GM18873 (cell line): Measurements from ENCODE around the gene TRERF1.

Experiments
- ATAC-seq: cut with Tn5 transposase; IDR thresholded peaks from one replicate; pipeline ENCODE4 v1.9.1; 2021; ENCODE audit warnings: mild to moderate bottlenecking, moderate library complexity, moderate number of reproducible peaks; ENCODE audit not compliant: unreplicated experiment, low FRiP score

Gene TRERF1

DNA sequence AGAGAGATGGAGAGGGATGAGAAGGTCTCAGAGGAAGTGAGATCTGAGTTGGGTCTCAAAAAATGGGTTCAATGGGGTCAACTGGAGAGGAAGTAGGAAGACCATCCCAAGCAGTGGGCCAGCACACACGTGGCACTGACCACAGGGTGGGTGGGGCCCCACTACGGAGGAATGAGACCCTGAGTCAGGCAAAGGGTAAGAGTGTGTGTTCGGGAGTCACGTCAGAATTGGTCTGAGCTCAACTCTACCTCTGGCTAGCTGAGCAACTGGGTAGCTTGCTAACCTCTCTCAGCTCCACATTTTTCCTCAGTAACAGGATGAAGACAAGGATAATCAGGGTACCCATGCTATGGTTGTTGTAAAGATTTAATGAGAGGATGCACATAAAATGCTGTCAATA is 79.0 kb downstream of the TRERF1 start:
- ATAC-seq: no peak

DNA sequence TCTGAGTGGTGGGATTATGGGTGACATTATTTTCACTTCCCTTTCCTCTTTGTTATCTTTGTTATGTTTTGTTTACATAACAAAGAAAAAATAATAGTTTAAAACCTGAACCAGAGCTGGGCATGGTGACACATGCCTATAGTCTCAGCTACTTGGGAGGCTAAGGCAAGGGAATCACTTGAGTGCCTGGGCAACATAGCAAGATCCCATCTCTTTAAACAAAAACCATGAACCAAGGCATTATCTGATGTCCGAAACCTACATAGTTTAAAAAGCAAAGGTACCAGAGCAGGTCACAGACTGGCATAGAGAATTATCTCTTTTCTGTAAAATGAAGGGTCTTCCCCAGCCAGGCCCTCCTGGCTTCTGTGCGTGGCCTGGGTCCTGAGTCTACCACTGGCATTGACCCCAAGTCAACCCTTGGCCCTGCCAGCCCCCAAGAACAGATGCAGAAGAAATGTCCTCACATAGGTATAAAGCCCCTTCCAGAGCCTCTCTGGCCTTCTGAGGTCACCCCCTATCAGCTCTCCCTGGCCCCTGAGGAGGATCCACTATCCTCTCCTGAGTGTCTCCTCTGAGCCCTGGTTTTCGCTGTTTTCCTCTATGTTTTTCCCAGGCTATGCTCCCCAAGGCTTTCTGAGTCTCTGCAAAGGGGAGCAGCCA is 81.3 kb downstream of the TRERF1 start:
- no peak for ATAC-seq

DNA sequence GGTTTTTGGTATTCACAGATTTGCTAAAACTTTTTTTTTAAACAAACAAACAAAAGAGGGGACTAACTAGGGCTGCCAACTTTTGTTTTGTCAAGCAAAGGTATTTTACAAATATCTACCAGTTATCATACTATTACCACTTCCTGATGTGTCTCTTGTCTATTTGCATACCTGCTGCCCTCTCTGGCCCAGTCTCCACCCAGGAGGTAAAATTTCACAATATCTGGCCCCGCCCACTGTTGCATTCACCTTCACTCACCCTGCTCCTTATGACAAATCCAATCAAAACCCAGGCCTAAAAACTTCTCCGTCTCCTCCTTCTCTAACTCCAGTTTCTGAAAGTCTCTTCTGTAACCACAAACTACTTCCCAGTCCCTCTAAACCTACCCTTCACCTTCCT is 82.2 kb downstream of the TRERF1 start:
- ATAC-seq: no peak

DNA sequence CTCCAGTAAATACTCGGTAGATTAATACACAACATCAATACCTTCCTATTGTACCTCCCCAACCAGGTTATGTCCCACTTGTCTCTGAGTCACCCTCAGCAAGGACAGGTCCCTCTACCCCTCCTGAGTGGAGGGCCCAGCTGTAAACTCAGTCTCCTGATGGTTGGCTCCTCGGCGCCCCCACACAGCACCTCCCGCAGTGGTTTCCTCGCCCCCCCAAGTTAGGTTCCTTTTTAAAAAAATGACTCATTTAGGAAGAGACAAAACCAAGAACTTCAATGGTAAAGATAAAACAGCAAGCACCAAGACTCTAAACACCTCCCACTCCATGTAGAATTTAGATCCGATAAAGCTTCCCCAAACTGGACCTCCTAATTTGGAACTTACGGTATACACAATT is 83.5 kb downstream of the TRERF1 start:
- ATAC-seq: peak; percentile 31

DNA sequence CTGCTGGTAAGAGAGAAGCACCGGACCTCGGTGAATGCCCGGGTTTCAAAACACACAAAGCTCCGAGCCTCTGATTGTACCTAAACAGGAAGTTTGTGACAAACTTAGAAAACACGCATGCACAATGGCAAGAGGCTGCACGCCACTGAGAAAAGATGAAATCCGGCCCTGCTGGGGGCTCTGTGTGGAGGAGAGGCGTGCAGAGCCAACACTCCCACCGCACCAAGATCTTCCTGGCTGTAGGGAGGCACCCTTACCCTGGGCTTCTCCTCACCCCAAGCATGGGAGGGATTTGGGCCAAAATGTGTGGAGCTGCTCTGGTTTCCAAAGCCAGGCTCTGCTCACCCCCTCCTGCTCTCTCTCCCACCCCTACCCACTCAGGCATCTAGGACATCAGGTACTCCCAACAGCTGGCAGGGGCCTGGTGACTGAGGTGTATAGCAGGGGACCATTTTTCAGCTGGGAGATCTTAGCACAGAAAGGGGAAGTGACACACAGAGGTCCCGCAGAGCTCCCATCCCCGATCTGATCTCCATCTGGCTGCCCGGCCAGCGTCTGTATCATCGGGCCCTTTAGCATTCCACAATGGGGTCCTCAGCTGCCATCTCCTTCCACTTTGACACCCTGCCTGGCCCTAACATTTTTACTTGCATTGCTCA is 84.2 kb downstream of the TRERF1 start:
- peak; percentile 54 for ATAC-seq

DNA sequence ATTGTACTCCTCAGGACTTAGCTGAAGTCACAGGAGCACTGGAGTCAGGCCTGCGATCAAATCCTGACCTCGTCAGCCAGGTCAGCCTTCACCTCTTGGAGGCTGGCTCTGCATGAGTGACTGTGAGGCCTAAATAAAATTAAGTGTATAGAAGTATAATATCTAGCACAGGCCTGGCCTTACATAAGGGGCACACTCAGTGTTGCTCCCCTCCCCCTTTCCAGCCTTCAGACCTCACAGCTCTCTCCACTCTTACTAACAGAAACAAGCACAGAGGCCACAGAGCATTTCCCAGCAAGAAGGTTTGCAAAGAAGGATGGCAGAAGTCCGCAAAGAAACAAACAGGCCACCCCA is 84.8 kb downstream of the TRERF1 start:
- no peak for ATAC-seq

DNA sequence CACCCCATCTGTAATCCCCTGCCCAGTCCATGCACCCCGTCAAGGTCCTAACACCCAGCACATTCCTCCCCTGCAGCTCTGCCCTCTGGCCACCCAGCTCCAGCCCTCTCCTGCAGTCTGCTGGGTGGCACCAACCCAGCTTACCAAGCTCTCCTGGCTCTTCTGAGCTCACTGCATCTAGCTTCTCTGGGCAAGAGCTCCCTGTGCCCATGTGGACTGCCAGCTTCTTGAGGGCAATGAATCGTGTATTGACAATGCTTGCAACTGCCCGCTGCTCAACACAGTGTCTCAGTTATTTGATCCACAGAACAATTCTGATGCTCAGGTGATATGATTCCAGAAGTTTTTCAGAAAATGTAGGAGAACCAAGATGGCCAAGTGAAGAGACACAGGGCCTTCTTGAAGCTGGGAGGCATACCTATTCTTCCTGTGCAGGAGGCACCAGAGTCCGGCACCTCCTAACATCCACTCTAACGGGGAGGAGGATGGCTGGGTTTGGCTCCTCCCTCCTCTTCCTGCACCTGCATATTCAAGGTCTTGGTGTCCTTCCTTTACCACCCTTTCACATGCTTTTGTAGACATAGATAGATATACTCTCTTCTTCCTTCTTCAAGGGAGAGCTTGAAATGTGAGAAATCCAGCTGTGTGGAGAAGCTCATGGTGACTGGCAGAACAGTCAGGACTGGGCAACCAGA is 85.6 kb downstream of the TRERF1 start:
- no peak for ATAC-seq

DNA sequence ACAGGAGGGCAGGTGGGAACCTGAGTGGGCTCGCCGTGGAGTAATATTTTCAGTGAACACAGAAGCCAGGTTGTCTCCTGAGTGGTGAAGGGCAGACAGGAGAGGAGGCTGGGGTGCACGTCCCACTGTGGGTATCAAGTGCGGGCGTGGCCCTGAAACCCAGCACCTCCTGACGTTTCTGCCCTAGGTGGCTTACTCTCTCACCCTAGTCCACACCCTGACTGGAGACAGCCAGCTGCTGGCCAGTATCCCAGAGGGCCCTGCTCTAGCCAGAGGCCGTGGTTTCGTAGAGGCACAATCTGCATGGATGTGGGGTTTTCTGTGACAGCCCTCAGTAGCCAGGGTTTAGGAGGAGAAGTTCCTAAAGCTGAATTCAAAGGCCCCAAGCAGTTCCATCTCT is 86.7 kb downstream of the TRERF1 start:
- no peak for ATAC-seq

DNA sequence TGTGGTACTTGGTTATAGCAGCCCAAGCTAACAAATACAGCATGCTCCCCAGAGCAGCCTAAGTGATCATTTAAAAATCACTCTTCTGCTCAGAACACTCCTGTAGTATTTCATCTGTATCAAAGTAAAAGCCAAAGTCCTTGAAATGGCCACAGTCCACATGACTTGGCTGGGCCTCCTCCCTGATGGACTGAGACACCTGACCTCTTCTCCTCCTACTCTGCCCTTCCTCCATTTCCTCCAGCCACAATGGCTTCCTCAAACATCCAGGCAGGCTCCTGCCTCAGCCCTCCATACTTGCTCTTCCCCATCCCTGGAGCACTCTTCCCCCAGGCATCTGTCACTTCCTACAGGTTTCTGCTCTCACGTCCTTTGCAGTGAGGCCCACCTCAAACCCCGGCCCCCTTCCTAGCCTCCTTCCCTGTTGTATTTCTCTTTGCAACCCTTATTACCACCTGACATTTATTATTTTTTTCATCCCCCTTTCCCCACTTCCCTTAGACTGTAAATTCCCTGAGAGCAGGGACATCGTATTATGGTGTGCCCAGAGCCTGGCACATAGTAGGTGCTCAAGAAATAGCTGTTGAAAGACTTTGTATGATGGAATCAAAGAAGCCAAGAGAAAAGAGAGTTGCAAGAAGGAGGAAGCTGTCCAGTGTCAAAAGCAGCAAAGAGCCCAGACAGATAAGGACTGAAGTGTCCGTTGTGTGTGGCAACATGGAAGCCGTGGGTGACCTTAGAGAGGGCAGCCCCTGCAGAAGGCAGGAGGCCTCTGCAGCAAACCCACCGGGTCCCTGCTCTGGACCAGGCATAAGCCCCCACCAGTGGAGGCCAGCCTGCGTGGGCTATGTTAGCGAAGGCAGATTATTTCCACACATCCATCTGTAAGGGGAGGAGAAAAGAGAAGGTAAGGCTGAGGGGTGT is 87.5 kb downstream of the TRERF1 start:
- no peak for ATAC-seq

DNA sequence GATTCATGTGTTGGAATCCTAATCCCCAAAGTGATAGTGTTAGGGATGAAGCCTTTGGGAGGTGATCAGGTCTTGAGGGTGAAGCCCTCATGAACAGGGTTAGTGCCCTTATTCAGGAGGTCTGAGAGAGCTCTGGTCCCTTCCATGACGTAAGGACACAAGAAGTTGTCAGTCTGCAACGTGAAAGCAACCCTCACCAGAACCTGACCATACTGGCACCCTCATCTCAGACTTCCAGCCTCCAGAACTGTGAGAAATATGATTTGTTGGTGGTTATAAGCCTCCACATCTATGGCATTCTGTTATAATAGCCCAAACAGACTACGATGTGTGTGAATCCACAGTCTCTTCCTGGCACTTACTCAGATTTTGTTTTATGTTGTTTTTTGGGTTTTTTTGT is 90.7 kb downstream of the TRERF1 start:
- no peak for ATAC-seq

DNA sequence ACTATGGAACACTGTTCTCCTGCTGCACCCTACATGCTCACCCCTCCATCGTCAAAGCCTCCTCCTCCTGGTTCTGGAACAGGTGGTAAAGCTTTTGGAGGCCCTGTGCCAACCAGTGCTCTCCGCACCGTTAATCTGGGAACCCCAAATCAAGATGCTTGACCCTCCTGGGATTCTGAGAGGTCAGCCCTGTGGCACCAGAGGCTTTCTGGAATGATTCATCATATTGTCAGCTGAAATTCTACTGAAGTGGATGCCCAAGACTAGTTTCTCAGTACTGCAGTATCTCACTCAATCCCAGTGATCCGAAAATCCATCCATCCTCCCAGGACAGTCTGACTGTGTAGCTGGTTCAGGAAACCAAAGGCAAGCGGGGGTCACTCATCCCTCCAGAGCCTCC is 92.7 kb downstream of the TRERF1 start:
- no peak for ATAC-seq

DNA sequence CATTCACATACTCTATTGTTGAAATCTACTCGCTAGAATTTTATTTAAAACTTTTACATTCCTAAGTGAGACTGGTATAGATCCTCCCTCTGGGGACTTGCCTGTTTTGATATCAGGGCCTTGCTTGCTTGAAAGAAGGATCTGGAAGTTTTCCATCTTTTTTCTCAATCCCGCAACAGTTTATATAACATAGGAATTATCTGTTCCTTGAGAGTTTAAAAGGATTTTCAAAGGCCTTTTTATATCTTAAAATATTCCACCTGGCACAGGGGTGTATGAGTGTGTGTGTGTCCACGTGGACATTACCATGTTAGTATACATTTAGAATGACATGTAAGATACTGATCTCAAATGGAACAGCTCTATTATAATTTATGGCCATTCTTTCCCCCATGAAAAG is 96.3 kb downstream of the TRERF1 start:
- no peak for ATAC-seq

DNA sequence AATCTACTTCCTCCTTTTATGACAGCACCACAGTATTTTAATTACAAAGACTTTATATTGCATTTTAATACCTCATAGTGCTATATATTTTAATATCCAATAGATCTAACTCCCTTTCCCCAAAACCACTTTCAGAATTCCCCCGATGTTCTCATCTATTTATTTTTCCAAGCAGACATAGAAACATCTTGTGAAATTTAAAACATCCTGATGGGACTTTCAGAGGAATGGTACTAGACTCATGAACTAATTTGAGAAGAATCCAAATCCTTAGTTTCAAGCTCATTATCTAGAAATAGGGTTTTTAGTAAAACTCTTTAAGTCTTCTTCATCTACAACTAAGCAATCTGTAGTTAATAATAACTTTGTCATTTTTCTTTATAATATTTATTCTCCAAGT is 97.0 kb downstream of the TRERF1 start:
- ATAC-seq: no peak

DNA sequence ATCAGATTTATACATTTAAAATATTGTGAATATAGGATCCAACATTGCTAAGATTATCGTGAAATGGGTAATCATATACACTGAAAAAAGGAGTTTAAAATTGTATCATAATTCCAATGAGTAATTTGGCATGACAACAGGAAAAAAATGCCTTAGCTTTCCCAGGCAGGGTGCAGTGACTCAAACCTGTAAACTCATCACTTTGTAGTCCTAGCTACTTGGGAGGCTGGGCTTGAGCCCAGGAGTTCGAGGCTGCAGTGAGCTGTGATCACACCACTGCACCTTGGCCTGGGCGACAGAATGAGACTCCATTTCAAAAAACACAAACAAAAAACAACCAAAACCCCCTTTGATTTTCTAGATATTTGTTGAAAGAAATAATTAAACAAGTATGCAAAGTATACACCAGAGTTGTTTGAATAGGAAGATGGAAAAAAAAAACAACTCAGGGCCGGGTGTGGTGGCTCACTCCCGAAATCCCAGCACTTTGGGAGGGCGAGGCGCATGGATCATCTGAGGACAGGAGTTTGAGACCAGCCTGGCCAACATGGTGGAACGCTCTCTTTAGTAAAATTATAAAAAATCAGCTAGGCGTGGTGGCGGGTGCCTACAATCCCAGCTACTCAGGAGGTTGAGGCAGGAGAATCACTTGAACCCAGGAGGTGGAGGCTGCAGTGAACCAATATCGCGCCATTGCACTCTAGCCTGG is 98.7 kb downstream of the TRERF1 start:
- ATAC-seq: no peak

DNA sequence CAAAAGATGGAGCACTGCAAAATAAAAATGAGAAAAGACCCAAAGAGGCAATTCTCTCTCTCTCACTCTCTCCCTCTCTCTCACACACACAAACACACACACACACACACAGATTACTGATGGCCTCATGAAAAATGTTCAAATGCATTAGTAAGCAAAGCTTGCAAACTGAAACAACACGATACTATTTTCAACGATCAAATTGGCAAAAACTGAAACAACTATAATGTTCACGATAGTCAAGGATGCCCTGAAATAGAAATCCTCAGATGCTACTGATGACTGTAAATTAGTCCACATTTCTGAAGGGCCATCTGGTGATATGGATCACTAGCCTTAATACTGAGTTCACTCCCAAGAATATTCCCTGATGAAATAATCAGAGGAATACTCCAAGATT is 100.8 kb downstream of the TRERF1 start:
- ATAC-seq: no peak

DNA sequence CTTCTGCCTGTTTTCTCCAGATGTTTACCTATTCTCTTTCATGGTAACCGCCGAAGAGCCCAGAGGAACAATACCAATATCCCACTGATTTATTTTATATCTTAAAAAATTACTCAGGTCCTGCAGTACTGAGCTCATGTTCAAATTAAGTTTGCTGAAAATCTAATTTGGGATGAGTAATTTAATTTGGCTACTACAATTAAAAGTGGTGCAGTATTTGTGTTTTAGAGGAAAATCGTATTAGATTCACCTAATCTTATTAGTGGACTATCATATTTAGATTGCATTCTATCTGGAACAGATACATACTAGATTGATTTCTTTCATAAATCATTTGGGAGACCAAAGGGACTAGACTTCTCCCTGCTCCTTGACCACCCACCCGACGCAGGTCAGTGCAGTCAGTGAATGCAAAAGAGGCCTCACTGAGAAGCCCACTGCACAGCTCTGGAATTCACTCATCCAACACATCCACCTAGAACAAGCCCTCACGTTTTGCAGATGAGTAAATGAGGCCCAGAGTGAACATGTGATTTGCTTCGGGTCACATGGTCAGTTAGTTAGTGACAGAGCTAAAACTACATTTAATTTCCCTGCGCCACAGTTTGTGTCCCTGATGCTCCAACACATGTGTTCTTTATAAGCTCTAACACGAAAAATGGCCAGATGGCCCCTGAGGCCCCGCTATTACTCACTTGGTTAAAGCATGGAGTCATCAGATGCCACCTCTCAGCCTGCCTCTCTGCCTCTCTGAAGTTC is 101.8 kb downstream of the TRERF1 start:
- no peak for ATAC-seq

DNA sequence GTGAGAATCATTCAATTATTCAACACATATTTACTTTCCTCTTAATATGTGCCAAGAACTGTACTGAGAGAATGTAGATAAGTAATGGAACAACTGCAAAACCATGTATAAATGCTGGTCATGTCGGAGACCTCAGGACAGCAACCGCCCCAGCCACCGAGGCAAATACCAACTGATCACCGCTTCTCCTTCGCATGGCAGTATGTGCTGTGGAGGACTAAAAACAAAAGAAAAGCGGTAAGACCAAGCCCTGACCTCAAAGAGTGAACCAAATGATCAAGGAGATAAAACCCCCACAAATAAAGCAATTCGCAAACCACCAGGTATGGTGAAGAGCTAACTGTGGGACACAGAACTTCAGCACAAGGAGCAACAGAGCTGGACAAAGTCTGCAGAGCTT is 104.3 kb downstream of the TRERF1 start:
- no peak for ATAC-seq

DNA sequence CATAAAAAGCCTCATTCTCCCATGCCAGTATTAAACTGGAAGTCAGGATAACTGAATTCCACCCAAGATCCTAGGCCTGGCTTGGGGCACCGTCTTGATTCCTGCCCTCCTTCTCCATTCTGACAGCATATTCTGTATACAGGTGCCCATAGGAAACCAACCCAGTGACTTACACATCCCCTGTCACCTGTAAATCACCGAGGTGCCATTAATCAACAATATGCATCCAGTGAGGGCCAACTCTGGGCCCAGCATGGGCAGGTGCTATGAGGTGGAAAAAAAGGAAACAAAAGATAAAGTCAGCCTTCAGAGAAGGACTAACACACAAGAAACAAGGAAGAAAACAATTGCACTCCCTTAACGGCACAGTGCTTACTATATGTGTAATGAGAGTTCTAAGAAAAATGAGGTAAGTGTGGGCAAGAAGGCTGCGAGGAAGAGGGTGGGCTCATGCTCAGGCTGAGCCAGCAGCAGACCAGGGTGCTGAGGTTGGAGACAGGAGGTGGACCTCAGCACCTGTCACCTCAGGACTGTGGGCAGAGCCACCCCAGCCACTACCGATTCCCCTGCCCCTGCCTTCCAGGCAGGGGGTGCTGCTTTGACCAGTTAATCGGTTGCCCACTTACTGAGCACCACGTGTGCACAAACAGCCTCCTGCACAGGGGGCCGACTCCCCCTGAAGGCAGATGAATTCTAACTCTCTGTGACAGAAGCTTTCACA is 105.9 kb downstream of the TRERF1 start:
- no peak for ATAC-seq

DNA sequence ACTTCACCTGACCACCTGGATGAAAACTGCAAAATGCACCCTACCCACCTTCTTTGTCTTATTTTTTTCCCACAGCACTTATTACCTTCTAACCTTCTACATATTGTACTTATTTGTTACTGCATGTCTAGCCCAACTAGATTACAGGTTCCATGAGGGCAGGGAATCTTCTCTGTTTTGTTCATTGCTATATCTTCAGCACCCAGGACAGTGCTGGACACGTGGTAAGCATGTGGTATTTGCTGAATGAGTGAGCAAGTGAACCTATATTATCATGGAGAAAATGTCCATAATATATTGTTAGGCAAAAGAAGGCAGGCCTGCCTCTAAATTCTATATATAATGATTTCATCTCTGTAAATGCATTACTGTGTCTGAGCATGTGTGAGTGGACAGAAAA is 107.0 kb downstream of the TRERF1 start:
- ATAC-seq: no peak
